ENCODE data around the gene RFESD. TPM values are rescaled to one million over a fixed set of nuclear protein-coding genes. Genes with fewer than 3 reads are reported as not detected.

RFESD gene
- total and polyA plus RNA-seq, 2 of the 13 experiments (the other 11 are each of a cell fraction or from before 2014, with no cell fraction given): 1.1 to 2.2 TPM

DNA sequence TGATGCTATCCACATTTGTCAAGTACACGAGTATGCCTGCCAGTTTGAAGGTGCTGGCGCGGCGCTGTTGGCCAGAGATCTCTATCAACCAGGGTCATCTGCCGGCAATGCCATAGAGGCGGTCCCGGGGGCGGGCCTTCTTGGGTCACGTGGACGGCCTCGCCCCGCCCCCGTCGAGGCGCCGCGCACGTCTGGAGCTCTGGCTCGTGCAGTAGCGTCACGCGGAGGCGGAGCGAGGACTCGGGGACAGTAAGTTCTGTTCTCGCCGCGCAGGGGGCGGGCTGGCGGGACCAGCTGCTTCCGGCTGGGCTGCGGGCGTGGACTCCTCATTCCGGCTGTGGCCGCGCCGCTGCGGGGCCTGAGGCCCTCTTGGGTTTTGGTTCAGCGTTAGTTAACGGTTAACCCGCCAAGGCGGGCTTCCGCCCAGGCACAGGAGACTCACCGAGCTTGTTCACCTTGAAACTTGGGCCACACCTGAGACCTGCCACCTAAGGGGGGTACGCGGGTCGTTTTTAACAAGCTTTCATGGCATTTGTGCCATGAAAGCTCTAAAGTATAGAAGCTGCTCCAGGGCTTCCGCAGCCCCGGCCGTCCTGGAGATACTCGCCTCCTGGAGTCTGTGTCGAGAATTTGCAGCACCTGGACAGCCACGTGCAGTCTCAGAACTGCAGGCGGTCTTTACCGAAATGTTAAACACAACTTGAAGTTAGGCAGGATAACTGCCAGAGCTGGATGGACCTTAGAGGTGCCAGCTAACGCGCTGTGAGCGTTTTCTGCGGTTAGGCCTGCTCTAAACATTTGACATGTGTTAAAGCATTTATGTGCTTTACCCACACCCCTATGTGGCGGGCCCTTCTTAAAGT, at the start of gene RFESD (continued):
- TF ChIP-seq ETV5 (CRISPR knock-in tag; IDR thresholded peaks at IDR 0.05; ENCODE audit: borderline replicate concordance): peak; percentile 99
- TF ChIP-seq RBAK (CRISPR knock-in tag; IDR thresholded peaks at IDR 0.05): no peak
- TF ChIP-seq KDM2A (CRISPR knock-in tag; IDR thresholded peaks at IDR 0.05; ENCODE audit: borderline replicate concordance, low read depth): peak; percentile 91
- peak; percentile 28; the same call in 1 of the 2 replicates for TF ChIP-seq ELF4 (CRISPR knock-in tag; IDR thresholded peaks at IDR 0.05; ENCODE audit: borderline replicate concordance)
- TF ChIP-seq SP5 (CRISPR knock-in tag; IDR thresholded peaks at IDR 0.05; ENCODE audit: borderline replicate concordance, low read depth): peak; percentile 98
- TF ChIP-seq HES4 (CRISPR knock-in tag; IDR thresholded peaks at IDR 0.05; ENCODE audit: borderline replicate concordance): peak; percentile 75; the same call in 1 of the 2 replicates
- TF ChIP-seq GTF3A (CRISPR knock-in tag; conservative IDR thresholded peaks at IDR 0.05): no peak
- 0 out of 2 replicates have a peak, but pooled peaks have one; percentile 47 for TF ChIP-seq MEIS2 (CRISPR knock-in tag; IDR thresholded peaks at IDR 0.05)
- TF ChIP-seq WIZ (CRISPR knock-in tag; IDR thresholded peaks at IDR 0.05): no peak
- TF ChIP-seq, protein P1, sequence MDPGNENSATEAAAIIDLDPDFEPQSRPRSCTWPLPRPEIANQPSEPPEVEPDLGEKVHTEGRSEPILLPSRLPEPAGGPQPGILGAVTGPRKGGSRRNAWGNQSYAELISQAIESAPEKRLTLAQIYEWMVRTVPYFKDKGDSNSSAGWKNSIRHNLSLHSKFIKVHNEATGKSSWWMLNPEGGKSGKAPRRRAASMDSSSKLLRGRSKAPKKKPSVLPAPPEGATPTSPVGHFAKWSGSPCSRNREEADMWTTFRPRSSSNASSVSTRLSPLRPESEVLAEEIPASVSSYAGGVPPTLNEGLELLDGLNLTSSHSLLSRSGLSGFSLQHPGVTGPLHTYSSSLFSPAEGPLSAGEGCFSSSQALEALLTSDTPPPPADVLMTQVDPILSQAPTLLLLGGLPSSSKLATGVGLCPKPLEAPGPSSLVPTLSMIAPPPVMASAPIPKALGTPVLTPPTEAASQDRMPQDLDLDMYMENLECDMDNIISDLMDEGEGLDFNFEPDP (CRISPR knock-in tag; conservative IDR thresholded peaks at IDR 0.05): no peak
- TF ChIP-seq REXO4 (CRISPR knock-in tag; IDR thresholded peaks at IDR 0.05; ENCODE audit: borderline replicate concordance): 0 out of 2 replicates have a peak, but pooled peaks have one; percentile 38
- TF ChIP-seq ZNF124 (CRISPR knock-in tag; IDR thresholded peaks at IDR 0.05): no peak
- TF ChIP-seq ZEB1 (IDR thresholded peaks at IDR 0.05; ENCODE audit: insufficient replicate concordance, low read depth): peak; percentile 94
- no peak for TF ChIP-seq TBP (CRISPR knock-in tag; IDR thresholded peaks at IDR 0.05)
- 0 out of 2 replicates have a peak, but pooled peaks have one; percentile 37 for TF ChIP-seq ZNF615 (CRISPR knock-in tag; IDR thresholded peaks at IDR 0.05; ENCODE audit: borderline replicate concordance)
- TF ChIP-seq RAD51 (IDR thresholded peaks at IDR 0.05; ENCODE audit: borderline replicate concordance): peak; percentile 94
- TF ChIP-seq ZSCAN22 (CRISPR knock-in tag; IDR thresholded peaks at IDR 0.05): no peak
- TF ChIP-seq, protein P2, sequence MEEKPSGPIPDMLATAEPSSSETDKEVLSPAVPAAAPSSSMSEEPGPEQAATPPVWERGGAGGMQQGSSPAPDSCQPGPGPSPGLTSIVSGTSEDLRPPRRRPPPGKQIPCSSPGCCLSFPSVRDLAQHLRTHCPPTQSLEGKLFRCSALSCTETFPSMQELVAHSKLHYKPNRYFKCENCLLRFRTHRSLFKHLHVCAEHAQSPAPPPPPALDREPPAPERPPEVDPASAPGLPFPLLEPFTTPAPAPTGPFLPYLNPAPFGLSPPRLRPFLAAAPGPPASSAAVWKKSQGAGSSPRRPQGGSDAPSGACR (CRISPR knock-in tag; IDR thresholded peaks at IDR 0.05): 0 out of 2 replicates have a peak, but pooled peaks have one; percentile 87
- TF ChIP-seq, protein P3, sequence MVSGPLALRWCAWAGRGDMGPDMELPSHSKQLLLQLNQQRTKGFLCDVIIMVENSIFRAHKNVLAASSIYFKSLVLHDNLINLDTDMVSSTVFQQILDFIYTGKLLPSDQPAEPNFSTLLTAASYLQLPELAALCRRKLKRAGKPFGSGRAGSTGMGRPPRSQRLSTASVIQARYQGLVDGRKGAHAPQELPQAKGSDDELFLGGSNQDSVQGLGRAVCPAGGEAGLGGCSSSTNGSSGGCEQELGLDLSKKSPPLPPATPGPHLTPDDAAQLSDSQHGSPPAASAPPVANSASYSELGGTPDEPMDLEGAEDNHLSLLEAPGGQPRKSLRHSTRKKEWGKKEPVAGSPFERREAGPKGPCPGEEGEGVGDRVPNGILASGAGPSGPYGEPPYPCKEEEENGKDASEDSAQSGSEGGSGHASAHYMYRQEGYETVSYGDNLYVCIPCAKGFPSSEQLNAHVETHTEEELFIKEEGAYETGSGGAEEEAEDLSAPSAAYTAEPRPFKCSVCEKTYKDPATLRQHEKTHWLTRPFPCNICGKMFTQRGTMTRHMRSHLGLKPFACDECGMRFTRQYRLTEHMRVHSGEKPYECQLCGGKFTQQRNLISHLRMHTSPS (CRISPR knock-in tag; IDR thresholded peaks at IDR 0.05; ENCODE audit: low read depth): no peak; the same call in 1 of the 2 replicates
- TF ChIP-seq, protein P4, sequence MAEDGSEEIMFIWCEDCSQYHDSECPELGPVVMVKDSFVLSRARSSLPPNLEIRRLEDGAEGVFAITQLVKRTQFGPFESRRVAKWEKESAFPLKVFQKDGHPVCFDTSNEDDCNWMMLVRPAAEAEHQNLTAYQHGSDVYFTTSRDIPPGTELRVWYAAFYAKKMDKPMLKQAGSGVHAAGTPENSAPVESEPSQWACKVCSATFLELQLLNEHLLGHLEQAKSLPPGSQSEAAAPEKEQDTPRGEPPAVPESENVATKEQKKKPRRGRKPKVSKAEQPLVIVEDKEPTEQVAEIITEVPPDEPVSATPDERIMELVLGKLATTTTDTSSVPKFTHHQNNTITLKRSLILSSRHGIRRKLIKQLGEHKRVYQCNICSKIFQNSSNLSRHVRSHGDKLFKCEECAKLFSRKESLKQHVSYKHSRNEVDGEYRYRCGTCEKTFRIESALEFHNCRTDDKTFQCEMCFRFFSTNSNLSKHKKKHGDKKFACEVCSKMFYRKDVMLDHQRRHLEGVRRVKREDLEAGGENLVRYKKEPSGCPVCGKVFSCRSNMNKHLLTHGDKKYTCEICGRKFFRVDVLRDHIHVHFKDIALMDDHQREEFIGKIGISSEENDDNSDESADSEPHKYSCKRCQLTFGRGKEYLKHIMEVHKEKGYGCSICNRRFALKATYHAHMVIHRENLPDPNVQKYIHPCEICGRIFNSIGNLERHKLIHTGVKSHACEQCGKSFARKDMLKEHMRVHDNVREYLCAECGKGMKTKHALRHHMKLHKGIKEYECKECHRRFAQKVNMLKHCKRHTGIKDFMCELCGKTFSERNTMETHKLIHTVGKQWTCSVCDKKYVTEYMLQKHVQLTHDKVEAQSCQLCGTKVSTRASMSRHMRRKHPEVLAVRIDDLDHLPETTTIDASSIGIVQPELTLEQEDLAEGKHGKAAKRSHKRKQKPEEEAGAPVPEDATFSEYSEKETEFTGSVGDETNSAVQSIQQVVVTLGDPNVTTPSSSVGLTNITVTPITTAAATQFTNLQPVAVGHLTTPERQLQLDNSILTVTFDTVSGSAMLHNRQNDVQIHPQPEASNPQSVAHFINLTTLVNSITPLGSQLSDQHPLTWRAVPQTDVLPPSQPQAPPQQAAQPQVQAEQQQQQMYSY (CRISPR knock-in tag; IDR thresholded peaks at IDR 0.05): no peak
- TF ChIP-seq ATAD3A (CRISPR knock-in tag; IDR thresholded peaks at IDR 0.05): no peak
